ENCODE results near the gene DOCK6. TPM values are rescaled to one million over a fixed set of nuclear protein-coding genes. Genes with fewer than 3 reads are reported as not detected.

DOCK6 gene
- 100 to 1,000 TPM in 1 of 3 donors, 10 to 100 TPM in 2; 16.2 to 190 (median 57.8) TPM for polyA plus RNA-seq

- H3K27ac ChIP-seq (ENCODE audit: low read depth, low read length), result peak within 1 kb of the TSS; percentile 80
- WGBS, 3 donors, result 1 to 2% (median 2%) methylated on average over 45 to 91 of the region's 91 CpGs
These were observed at the start of gene DOCK6 for GRCh38 chr19:11261971-11262839. DOCK6 (minus strand) TSS chr19:11262524; CDS start chr19:11262440, 84 bp downstream.

GRCh38 chr19:11306337-11306736, 44.0 kb upstream of the DOCK6 start:
- 76 to 89% (median 80%) methylated on average over 9 of the region's 9 CpGs for WGBS, 3 donors
- H3K27ac ChIP-seq (ENCODE audit: low read depth, low read length), result no peak overlapping the region

GRCh38 chr19:11304936-11305335, 42.6 kb upstream of the DOCK6 start:
- WGBS, 3 donors, result 91 to 94% (median 93%) methylated on average over 5 of the region's 5 CpGs

GRCh38 chr19:11300811-11301120, 38.4 kb upstream of the DOCK6 start:
- 78 to 86% (median 83%) methylated on average over 11 of the region's 11 CpGs for WGBS, 3 donors
- H3K27ac ChIP-seq (ENCODE audit: low read depth, low read length), result no peak overlapping the region

More at GRCh38 chr19:11304936-11305335, 42.6 kb upstream of the DOCK6 start:
- no peak overlapping the region for H3K27ac ChIP-seq (ENCODE audit: low read depth, low read length)

- H3K27ac ChIP-seq (ENCODE audit: low read depth, low read length), result no peak overlapping the region
- WGBS, 3 donors, result 58 to 73% (median 62%) methylated on average over 8 of the region's 8 CpGs
These were observed 37.9 kb upstream of the DOCK6 start for GRCh38 chr19:11299946-11300810.

- 25 to 59% (median 27%) methylated on average over 7 of the region's 7 CpGs for WGBS, 3 donors
- H3K27ac ChIP-seq (ENCODE audit: low read depth, low read length), result no peak overlapping the region
These were observed 33.9 kb upstream of the DOCK6 start for GRCh38 chr19:11296264-11296663.

- H3K27ac ChIP-seq (ENCODE audit: low read depth, low read length), result no peak within 1 kb of the TSS
- whole genome bisulfite sequencing, 3 donors, result 77 to 91% (median 90%) methylated on average over 8 of the region's 8 CpGs
These were observed 33.4 kb upstream of the DOCK6 start, which contains the start of gene TSPAN16 for GRCh38 chr19:11295665-11296245. TSPAN16 (plus strand) TSS chr19:11296160; CDS start chr19:11296298, 138 bp downstream.

- no peak overlapping the region for H3K27ac ChIP-seq (ENCODE audit: low read depth, low read length)
- WGBS, 3 donors, result 73 to 89% (median 87%) methylated on average over 4 of the region's 4 CpGs
These were observed 32.9 kb upstream of the DOCK6 start for GRCh38 chr19:11295180-11295579.

GRCh38 chr19:11293433-11294389, 31.4 kb upstream of the DOCK6 start:
- WGBS, 3 donors, result 2 to 7% (median 2%) methylated on average over 36 to 41 of the region's 41 CpGs
- no peak overlapping the region for H3K27ac ChIP-seq (ENCODE audit: low read depth, low read length)

- 56 to 83% (median 63%) methylated on average over 1 of the region's 1 CpG for WGBS, 3 donors
- no peak overlapping the region for H3K27ac ChIP-seq (ENCODE audit: low read depth, low read length)
These were observed 29.7 kb upstream of the DOCK6 start for GRCh38 chr19:11291991-11292390.

GRCh38 chr19:11291415-11291814, 29.1 kb upstream of the DOCK6 start:
- 93 to 94% (median 94%) methylated on average over 7 of the region's 7 CpGs for WGBS, 3 donors
- no peak overlapping the region for H3K27ac ChIP-seq (ENCODE audit: low read depth, low read length)

GRCh38 chr19:11290256-11290655, 27.9 kb upstream of the DOCK6 start:
- no peak overlapping the region for H3K27ac ChIP-seq (ENCODE audit: low read depth, low read length)
- 80 to 91% (median 85%) methylated on average over 4 of the region's 4 CpGs for WGBS, 3 donors

- WGBS, 3 donors, result 66 to 80% (median 71%) methylated on average over 7 of the region's 7 CpGs
- H3K27ac ChIP-seq (ENCODE audit: low read depth, low read length), result no peak overlapping the region
These were observed 26.0 kb upstream of the DOCK6 start for GRCh38 chr19:11288349-11288748.

- H3K27ac ChIP-seq (ENCODE audit: low read depth, low read length), result no peak overlapping the region
- 33 to 75% (median 41%) methylated on average over 6 of the region's 6 CpGs for WGBS, 3 donors
These were observed 24.1 kb upstream of the DOCK6 start for GRCh38 chr19:11286312-11286974.

GRCh38 chr19:11284515-11284914, 22.2 kb upstream of the DOCK6 start:
- WGBS, 3 donors, result 72 to 76% (median 74%) methylated on average over 6 of the region's 6 CpGs
- H3K27ac ChIP-seq (ENCODE audit: low read depth, low read length), result no peak overlapping the region

- WGBS, 3 donors, result 71 to 77% (median 76%) methylated on average over 11 of the region's 11 CpGs
- H3K27ac ChIP-seq (ENCODE audit: low read depth, low read length), result no peak overlapping the region
These were observed 19.2 kb upstream of the DOCK6 start for GRCh38 chr19:11281356-11282049.
